GM18505 (cell line): ENCODE results near the gene CFAP61.

Experiments used
- ATAC-seq: cut with Tn5 transposase; IDR thresholded peaks from one replicate; pipeline ENCODE4 v1.9.1; 2021; ENCODE audit not compliant: unreplicated experiment
- POLR2A ChIP-seq: IDR thresholded peaks from 4 replicates; pipeline ENCODE4 v1.6.1; 2011; ENCODE audit warnings: borderline replicate concordance; ENCODE audit not compliant: insufficient read depth, insufficient read length; ENCODE audit errors: extremely low read depth

The CFAP61 gene

DNA sequence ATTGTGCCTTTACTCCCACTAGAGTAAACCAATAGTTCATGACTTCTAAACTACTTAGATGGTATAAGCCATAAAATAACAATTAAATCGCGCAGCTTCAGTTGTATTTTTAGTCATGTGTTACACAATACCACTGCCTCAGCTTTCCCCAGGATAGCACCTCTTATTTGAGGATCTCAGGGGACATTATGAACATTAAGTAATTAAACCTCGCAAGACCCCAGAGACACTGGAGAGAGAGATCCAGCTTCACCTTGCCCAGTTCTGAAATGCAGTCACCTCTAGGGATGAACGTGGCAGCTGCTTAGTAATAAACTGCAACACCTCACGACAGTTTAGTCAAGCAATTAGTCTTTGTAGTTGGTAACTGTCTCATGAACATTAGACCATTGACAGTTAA, 87.1 kb downstream of the CFAP61 start:
- ATAC-seq = no peak

DNA sequence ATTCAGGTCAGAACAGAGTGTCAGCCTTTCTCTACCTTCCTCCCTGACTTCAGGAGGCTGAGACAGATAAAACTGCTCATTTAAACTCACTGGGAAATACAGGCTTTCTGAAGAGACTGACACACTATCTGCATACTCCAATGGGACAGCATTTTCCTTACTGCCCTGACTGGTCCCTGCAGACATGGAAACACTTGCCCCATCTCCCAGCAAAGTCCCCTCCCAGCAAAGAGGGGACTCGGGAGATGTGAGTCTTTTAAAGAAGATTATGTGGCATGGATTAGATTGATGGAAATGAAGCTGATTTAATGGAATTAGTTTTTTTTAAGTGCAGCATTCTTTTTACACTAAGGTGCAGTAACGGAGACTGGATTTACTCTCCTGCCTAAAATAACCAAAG, 90.8 kb downstream of the CFAP61 start:
- ATAC-seq = no peak
- TF ChIP-seq POLR2A = no peak

More for the DNA sequence above, 87.1 kb downstream of the CFAP61 start:
- TF ChIP-seq POLR2A = no peak

DNA sequence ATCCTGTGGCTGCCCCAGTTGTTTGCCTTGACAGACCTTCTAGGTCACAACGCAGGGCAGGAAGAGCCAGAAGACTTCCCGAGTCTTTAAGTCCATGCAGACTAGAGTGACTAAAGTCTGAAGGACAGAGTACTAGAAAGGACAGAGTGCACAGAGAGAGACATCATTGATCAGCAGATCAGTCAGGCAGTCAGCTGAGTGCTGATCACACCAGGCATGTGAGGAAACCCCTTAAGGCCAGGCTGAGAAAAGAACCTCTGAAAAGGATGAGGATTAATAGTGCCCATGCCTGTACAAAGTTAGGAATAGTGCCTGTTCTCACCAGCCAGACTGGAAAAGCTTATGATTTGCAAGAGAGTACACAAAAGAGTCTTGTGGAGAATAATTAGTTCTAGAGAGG, 91.3 kb downstream of the CFAP61 start:
- no peak for TF ChIP-seq POLR2A
- no peak for ATAC-seq

DNA sequence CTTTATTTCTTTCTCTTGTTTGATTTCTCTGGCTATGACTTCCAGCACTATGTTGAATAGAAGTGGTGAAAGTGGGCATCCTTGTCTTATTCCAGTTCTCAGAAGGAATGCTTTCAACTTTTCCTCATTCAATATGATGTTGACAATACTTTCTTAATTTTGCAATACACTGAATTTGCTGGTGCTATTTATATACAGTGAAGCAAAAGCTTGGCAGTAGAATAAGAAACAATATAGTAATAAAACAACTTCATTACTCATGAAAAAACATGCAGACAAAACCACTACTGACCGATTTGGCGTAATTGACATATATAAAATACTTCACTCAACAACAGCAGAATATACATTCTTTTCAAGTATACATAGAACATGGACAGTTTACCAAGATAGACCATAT, 96.4 kb downstream of the CFAP61 start:
- ATAC-seq = no peak
- TF ChIP-seq POLR2A = no peak

DNA sequence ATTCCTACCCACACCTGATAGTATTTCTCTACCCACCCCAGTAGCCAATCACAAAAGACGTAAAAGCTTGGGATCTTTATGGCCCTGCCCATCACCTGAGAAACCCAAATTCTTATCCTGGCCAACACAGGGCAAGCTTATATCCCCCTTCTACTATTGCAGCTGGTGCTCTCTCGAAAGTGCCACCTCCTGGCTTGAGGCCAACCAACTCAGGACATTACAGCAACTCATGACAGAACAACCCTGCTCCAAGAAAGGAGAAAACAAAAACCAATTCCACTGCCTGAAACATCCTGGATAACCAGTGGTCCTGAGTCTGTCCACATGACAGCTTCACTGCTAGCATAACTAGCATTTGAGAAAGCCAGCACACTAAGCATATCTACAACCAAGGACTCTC, 97.9 kb downstream of the CFAP61 start:
- ATAC-seq = no peak
- TF ChIP-seq POLR2A = no peak

DNA sequence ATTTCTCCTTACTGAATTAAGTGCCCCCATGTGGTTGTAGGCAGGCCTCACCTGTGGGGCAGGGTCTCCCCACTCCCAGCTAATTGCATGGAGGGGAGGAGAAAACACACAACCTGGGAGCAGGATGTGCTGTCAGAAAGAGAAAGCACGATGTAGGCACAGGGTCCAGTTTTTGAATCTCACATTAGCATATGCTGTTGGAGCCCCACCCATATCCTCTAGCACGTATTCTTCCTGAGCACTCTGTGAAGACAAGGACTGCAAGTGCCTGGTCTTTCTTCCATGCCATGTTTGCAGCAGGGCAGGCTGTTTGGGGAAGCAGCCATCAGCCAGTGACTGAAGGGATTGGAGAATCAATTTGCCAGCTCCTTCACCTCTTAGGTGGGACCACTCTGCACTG, 108.2 kb downstream of the CFAP61 start:
- no peak for TF ChIP-seq POLR2A

DNA sequence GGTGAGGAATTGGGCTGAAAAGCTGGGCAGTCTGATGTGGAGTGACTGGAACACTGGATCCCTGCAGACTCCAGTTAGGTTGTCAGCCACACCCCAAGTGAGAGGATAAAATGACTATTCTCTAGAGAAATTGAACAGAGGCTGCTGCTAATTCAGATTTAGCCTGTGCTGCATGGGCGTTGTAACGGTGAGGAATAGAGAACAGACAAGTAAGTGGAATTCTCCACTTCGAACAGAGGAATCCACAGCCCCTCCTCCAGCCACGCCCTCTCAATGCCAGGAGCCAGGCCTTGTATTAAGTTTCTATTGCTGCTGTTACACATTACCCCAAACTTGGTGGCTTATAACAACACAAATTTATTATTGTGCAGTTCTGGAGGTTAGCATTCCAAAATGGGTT, 109.3 kb downstream of the CFAP61 start:
- TF ChIP-seq POLR2A = no peak
- no peak for ATAC-seq

More for the DNA sequence above, 108.2 kb downstream of the CFAP61 start:
- ATAC-seq = no peak

DNA sequence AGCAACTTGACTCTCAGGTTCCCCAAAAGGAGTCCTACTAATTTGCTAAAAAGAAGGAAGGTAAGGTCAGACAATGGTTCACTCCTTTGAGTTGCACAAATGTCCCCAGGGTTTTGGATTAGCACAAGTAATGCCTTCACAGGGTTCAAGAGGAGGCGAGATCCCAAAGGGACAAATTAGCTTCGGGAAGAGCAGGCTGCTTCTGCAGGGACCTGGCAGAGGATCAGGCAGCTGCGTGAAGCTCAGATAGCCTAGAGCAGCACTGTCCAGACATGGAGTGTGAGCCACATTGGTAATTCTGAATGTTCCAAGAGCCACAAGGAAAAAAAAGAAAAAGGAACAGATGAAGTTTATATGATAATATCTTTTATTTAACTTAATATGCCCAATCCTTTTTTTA, 115.4 kb downstream of the CFAP61 start:
- ATAC-seq = no peak
- no peak for TF ChIP-seq POLR2A

DNA sequence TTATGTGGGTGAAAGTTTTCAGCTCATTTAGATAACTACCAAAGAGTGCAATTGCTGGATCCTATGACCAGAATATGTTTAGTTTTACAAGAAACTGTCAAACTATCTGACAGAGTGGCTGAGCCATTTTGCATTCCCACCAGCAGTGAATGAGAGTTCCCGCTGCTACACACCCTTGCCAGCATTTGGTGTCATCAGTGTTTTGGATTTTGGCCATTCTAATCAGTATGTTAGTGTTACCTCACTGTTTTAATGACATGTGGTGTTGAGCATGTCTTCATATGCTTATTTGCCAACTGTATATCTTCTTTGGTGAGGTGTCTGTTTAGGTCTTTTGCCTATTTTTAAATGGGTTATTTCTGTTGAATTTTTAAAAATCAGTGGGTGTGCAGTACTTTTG, 120.9 kb downstream of the CFAP61 start:
- no peak for TF ChIP-seq POLR2A
- no peak for ATAC-seq

DNA sequence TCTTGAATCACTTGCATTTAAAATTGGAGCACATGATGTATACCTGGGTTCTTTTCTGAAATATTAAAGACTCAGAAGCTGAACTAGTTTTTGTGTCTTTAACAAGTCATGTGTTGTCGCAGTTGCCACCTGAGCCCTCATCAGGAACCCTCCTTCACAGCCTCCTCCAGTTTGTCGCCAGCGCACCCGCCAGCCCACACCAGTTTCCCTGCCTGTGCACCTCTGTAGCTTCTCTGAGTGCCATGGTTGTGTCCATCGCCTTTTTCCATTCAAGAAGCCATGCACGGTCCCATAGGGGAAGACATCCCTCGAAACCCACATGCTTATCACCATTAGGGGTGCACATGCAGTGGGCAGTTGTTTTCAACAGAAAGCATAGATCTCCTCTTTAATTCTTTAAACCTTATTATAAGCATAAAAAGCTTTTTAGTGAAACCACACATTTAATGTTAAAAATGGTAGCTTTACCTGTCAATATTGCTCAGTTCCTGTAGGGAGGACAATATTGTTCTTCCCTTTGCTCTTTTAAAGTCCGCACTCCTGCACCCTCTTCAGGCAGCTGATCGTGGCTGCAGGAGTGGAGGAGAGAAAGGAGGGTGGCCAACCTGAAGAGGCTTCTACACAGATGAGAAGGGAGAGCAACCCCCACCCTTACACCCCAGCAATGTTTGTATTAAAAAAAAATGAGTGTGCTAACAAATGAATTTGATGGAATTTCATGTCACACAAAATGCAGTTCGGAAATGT, 121.9 kb downstream of the CFAP61 start:
- no peak for ATAC-seq
- no peak for TF ChIP-seq POLR2A

DNA sequence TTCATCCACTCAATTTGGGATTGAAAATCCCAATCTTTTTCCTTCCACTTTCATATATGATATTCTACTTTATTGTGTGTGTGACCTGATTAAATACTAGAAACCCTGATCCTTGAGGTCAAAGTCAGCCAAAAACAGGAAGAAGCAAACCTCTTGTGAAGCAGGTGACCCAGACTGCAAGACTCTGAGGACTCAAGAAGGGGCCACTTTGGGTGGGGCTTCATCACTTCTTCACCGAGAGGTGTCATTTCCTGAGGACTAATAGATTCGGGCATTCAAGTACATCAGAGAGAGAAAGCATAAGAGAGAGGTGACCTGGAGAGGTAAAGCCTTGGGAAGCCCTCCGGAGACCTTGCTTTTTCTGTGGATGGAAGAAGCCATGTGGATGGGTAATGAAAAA, 129.0 kb downstream of the CFAP61 start:
- no peak for TF ChIP-seq POLR2A
- no peak for ATAC-seq

DNA sequence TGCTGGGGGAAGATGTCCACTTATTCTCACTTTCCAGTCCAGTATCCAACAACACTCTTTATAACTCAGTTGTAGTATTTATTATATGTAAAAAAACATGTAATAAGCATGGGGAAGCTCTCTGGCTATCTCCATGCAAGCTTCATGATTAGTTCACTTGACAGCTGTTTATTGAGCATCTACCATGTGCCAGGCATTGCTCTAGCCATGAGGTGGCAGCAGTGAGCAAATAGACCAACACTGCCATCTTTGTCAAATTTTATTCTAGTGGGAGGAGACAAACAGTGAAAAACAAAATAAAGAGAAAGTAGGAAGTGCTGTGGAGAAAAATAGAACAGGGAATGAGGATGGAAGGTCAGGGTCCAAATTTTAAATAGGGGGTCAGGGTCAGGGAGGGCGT, 131.8 kb downstream of the CFAP61 start:
- TF ChIP-seq POLR2A = no peak
- ATAC-seq = no peak

DNA sequence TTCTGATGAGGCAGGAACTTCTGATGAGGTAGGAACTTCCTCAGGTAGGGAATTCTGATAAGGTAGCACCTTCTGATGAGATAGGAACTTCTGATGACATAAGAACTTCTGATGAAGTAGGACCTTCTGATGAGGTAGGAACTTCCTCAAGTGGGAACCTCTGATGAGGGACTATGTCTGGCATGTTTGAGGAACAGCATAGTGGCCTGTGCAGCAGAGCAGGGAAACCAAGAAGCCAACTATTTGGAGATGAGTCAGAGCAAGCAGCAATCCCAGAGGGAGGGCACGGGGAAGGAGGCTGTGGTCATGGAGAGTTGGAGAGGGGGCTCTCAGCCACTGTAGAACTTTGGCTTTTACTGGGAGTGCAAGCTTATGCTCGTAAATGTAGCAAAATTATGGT, 132.4 kb downstream of the CFAP61 start:
- no peak for TF ChIP-seq POLR2A
- no peak for ATAC-seq

DNA sequence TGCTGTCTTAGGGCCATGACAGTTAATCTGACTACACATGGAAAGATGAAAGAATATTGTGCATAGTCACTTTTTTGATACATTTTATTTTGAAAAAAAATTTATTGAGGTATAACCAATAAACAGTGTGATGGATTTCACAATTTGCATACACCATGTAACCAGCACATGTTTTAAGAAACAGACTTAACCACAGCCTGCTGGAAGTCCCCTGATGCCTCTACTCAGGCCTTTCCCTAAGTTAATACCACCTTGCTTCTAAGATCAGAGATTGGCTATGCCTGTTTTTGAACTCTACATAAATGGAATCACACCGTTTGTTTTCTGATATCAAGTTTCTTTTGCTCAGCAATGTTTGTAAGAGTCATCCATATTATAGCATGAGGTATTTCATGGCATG, 136.3 kb downstream of the CFAP61 start:
- no peak for TF ChIP-seq POLR2A
- peak; percentile 58 for ATAC-seq

DNA sequence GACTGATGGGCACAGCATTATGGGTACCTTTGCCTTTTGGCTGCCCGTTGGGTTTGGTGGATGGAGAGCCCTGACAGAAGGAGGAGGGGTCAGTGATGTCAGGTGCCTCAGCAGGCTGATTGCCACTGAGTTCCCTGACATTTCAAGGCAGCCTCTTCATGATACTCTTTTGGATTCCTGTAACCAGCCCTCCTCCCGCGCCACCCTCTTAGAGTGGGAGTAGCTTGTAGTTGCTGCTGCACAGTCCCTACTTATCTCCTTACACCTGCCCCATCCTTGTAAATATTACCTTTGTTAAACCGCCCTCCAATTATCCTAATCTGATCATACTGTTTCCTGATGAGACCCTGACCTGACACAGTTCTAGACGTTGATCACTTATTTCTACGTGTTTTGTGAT, 140.0 kb downstream of the CFAP61 start:
- ATAC-seq = no peak

More for the DNA sequence above, 140.0 kb downstream of the CFAP61 start:
- no peak for TF ChIP-seq POLR2A
